ENCODE results near the gene CFAP221.
"Not testable (repeated sequence)": the region's sequence is repeated elsewhere in the genome, so short reads cannot be mapped to it uniquely, and the experiment has no call there.

Gene CFAP221

DNA sequence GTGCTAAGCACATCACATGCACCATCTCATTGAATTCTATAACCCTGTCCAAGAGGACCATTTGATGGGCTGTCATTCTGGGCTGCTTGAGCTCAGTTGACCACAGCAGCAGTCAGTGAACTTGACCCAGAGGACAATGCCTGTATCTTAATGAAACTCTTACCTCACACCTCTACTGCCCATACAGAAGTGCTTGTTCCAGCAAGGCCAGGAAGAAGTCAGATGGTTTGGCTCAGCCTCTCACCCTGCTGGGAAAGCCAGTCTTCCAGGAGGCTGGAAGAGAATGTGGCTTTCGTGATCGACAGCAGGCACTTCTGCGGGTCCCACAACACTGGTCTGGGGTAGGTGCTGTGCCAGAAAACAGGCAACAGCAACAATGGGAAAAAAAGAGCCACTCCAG is 47.3 kb downstream of the CFAP221 start:
- no peak for DNase-seq

DNA sequence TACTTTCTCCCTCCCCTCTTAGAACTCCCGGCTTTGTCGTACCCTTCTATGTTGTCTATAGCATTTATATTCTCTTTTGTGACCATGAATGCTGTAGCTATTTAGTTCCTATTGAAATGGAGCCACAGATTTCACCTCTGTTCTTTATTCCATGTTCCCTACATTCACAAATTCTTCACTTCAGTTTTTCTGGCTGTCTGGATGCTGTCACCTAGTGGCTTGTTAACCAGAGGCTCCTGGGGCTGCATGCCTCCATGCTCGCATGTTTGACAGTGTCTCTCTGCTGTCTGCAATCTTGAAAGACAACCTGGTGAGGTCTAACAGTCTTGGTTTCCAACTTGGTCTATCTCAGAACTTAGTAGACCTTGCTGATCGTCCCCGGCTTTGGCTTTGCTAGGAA is 48.2 kb downstream of the CFAP221 start:
- no peak for DNase-seq

DNA sequence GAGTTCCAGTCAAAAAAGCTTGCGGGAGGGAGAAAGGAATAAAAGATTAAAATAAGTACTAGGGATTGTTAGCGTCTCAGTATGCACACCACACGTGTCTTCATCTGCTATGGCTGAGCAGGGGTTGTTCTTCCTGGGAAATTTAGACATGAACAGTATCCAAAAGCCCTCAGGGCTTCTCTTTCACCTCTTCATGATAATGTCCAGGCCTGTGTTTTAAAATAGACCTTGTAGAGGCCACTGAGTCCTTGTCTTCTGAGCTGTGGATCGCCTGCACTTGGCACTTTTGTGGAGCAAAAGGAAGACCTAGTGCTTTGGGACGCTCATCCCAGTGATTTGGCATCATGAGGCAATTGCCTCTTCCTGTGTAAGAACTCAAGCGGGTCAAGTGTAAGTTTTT is 52.4 kb downstream of the CFAP221 start:
- DNase-seq: no peak

DNA sequence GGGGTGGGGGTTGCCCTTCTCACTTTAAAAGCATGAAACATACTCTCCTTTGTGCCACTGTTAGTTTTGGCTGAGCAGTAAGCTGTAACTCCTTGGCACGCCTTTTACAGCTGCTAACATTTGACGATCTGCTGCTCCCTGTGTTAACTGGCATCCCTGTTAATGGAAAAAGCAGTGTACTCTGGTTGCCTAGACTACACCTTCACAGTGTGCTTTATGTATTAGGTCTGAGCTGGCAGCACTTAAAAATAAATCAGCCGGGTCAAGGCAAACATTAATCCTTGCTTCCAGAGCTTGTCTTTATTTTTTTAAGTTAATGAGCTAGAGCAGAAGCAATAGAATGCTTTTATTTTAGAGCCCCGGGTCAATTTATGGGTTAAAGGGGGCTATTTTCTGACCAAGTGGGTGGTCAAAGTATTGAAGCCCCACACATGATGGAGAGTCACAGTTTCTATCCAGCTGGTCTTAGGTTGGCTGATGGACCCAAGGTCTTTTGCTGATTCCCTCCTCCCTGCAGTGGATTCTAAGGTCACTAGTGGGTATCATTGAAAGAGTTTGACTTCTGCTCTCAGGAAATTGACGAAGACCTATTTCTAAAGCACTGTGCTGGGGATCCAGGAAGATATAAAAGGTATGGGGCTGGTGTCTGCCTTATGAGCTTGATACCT is 54.5 kb downstream of the CFAP221 start:
- no peak for DNase-seq

DNA sequence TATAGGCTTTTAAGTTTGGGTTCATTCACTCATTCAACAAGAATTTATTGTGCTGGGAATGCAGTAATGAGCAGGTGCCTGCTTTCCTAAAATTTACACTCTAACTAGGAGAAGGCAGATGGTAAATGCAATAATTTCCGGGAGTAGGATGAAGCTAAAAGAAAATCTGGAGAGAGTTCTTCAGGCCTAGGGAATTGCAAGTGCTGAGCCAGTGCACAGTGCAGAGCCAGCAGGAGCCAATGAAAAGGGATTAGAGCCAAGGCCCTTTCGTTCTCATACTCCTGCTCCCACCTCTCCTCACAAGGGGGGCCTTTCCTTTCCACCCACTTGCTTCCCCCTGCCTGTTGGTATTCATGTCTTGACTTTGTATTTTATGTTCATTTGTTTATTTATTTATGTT is 55.1 kb downstream of the CFAP221 start:
- DNase-seq: no peak

DNA sequence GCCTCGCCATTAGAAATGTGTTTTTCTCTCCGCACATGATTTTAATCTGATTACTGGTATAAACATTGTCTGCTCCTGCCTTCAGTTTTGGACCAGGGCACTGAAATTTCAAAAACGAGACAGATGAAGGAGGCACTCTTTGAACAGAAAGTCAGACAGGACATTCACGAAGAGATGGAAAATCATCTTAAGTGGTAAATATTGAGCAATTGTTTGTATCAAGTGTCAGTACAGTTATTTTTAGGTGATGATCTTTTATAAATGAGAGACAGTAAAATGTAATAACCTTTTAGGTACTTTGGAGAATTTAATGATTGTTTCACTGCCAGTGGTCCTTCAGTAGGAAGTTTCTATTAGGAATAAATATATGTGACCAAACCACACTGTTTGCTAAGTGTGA is 60.8 kb downstream of the CFAP221 start:
- no peak for DNase-seq

DNA sequence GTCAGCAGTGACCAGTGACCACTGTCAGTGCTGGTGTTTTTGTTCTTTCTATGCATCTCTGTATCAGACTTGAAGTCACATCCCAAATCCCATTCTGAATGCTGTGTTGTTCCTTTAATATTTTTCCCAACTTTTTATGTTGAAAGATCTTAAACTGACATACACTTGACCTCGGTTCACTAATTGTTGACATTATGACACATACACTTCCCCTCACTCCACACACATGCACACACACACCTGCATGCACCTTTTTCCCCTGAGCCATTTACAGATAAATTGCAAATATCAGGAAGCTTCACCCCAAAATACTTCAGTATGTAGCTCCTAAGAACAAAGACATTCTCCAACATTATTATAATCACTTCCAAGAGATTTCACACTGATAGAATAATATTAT is 62.4 kb downstream of the CFAP221 start:
- DNase-seq: no peak

DNA sequence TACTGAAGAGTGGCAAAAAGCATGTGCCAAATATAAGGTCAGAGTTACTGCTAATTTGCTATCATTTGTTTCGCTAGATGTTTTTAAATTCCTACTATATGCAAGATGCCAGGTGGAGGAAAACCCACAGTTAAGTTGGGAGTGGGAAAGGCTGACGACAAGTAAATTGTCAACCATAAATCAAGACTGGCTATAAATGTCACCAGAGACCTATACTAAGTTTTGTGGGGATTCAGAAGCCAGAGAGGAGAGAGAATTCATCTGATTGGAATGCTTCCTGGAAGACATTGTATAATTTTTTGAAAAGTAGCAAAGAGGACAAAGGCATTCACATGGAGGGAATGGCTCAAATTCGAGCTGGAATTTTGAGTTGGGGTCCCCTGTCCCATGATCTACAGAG is 64.3 kb downstream of the CFAP221 start:
- DNase-seq: no peak

DNA sequence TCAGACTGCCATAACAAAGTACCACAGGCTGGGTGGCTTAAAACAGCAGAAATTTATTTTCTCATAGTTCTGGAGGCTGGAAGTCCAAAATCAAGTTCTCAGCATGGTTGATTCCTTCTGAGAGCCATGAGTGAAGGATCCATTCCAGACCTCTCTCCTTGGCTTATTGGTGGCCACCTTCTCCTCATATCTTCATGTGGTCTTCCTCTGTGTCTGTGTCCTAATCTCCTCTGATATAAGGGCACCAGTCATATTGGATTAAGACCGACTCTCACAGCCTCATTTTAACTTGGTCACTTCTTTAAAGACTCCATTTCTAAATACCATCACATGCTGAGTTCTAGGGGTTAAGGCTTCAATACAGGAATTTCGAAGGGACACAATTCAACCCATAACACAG is 65.1 kb downstream of the CFAP221 start:
- no peak for DNase-seq

DNA sequence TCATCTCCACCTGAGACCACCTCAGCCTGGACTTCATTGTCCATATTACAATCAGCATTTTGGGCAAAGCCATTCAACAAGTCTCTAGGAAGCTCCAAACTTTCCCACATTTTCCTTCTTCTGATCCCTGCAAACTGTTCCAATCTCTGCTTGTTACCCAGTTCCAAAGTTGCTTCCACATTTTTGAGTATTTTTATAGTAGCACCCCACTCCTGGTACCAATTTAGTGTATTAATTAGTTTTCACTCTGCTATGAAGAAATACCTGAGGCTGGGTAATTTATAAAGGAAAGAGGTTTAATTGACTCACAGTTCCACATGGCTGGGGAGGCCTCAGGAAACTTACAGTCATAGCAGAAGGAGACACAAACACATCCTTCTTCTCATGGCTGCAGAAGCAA is 69.9 kb downstream of the CFAP221 start:
- not testable (repeated sequence) for DNase-seq

DNA sequence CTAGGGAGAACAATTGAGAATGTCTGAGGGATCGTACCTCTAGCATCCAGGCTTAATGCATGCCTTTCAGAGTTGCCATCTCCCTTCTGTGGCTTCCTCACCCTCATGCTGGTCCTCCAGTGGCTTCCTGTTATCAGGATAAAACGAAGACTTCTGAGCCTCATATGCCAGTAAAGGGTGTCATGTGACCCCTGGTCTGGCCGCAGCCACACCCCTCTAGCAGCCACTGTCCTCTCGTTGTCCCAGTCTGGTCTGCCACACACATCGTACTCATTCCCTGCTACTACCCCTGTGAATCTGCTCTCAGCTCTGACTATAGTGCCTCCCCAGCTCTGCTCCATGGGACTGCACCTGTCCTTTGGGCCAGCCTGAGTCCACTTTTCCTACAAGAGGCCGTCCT is 72.2 kb downstream of the CFAP221 start:
- no peak for DNase-seq

DNA sequence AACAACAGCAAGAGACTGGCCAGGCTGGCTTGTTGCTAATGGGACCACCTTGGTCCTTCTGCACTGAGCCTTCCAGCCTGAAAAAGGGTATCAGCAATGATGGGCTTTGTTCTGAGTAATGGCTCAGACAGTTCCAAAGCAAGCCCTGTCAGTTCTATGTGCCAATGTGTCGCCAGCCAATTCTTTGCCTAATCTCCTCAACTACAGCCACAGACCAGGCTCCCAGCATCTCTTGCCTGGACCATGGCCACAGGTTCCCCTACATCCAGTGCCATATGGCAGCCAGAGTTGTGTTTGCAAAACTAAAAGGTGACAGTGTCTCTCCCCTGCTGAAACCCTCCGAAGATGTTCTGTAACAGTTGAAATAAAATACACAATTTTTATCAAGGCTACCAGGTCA is 73.2 kb downstream of the CFAP221 start:
- no peak for DNase-seq

DNA sequence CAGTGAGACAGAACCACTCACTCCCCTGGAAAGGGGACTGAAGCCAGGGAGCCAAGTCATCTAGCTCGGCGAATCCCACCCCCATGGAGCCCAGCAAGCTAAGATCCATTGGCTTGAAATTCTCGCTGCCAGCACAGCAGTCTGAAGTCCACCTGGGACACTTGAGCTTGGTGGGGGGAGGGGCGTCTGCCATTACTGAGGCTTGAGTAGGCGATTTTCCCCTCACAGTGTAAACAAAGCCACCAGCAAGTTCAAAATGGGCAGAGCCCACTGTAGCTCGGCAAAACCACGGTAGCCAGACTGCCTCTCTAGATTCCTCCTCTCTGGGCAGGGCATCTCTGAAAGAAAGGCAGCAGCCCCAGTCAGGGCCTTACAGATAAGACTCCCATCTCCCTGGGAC is 74.5 kb downstream of the CFAP221 start:
- DNase-seq: not testable (repeated sequence)

DNA sequence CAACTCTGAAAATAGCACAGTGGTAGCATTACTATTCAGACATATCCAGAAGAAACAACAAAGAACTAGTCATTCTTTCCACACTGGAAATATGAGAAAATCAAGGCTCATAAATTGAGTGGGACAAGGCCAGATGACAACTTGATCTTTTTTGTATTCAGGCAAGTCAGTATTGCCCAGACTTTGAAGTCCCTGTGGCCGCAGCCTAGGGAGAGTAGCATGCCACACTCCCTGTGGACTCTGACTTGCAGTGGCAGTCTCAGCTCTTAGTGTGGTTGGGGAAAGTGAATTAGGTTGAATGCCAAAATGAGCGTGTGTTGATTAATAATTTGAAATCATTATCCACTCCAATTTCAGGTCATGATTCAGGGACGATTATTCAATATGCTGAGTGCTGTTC is 81.0 kb downstream of the CFAP221 start:
- DNase-seq: no peak

DNA sequence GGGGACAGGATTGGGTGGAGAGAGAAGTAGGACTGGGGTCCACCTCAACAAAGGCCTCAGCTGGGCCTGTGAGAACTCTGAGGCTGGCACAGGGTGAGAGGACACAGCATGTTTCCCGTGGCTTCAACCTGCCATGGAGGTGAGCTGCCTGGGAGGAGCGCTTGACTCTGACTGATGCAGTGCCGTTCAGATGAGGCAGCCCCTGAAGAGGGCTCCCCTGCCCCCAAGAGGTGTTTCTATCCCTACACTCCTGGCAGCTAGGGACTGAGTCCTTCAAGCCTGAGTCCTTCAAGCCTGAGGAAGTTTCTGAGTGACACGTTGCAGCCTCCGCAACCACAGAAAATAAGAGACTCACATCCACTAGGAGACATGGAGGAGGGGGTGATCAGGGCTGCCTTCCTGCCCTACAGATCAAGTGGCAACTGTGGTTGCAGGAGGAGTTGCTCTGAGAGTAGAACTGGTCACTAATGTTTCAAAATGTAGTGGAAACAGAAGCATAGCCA is 85.1 kb downstream of the CFAP221 start:
- no peak for DNase-seq

DNA sequence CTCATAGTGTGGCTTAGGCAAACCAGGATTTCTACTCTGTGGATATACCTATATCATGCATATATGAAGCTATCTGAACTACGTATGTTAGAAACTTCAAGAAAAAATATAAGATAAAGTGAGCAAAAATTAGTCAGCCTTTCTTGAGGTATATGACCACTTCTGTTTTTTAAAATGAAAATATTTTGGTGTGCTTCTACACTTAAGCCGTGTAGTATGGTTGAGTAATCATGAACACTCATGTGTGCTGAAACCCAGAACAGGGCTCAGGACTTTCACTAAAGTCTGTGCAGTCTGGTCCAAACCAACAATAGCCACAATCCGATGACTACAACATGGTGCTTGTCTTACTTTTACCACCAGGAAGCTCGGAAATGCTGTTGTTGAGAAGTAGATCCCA is 85.9 kb downstream of the CFAP221 start:
- no peak for DNase-seq

DNA sequence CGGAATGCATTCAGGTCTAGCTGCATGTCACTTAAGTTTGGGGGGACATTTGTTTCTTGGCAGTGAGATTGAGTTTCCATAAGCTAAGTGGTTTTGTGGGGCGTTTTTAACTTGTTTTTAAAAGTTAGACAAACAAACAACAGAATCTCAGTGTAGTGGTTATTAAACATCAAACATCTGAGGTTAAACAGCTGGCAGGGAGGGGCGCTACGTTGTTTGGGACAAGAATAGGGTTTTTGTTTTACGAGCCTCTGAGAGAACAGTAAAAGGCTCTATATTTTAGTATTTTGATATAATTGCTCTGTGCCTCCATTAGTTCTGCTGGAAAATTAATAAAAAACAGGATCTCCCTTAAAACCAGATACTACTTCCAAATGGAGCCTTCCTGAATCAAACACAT is 93.1 kb downstream of the CFAP221 start:
- no peak for DNase-seq

DNA sequence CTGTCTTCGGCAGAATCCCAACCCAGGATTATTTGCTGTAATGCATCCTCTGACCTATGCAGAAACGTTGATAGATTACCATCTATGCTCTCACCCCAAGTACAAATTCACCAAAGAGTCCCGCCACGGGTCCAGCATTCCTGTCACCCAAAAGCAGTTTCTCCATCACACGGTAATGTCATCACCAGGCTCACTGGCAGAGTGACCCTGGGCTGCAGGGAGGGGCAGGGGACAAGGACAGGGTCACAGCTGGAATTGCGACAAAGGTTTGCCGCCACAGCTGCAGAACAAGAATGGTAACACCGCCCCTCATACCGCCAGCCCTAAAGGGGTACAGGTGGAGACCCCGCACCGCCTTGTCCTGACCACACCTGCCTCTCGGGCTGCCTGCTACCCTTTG is 94.0 kb downstream of the CFAP221 start:
- no peak for DNase-seq

DNA sequence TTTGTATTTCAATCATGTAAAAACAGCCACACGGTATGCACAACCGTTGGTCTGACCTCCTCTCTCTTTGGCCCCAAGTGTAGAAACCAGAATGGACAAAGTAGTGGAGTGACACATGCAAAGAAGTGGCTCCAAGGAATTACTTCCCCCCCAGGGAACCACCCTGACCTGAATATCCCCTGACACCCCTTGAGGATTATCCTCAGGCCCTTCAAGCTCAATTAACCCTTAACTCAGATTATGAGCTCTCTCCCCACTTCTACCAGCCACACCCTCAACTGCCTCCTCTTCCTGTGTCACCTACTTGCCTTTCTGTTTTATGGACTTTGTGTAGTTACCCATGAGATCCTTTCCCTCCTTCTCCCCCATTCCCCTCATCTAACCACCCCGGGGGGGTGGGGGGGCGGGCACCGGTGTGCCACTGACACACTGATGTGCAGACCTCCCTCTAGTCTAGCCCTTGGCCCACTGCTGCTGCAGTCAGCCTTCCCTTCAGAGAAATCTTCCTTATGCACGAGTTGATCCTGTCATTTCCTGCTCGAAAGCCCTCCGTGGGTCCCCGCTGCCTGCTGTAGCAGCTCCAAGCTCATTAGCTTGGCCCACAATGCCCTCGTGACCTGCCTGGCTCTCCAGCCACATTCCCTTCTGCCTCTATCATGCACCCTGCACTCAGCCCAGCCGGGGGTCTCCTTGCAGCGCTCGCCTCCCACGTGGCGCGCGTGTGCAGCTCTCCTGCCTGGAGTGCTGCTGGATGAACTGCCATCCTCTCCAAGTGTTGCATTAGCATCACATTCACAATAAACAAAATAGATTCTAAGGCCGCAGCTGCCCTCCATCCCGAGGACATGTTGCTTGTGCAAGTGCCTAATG is 94.7 kb downstream of the CFAP221 start:
- no peak for DNase-seq

DNA sequence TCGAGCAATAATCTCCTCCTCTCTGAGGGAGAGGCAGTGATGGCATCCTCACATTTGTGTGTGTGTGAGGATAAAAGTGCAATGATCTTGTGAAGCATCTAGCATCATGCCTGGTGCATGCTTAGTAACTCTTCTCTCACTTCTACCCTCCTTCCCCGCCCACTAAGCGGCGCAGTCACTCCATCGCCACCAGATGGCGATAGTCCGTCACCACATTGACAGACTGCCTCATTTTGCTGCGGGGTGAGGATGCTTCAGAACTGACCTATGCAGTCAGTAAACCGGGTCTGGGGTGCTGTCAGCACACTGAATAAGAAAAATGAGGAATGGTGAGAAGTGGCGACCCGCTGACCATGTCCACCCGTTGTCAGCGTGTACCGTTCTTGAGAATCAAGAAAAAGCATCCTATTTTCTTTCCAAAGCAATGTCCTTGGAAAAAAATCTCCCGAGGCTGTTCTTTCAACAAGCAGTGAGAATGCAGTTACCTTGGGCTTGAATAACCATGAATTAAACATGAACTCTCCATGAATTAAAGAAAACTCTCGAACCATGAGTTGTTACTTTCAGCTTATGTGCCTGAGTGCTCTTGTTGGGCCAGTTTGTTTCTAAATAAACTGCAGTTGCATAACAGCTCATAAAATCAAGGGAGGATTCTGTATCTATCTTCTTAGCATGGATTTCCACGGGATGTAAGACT is 97.5 kb downstream of the CFAP221 start:
- DNase-seq: peak; percentile 77

DNA sequence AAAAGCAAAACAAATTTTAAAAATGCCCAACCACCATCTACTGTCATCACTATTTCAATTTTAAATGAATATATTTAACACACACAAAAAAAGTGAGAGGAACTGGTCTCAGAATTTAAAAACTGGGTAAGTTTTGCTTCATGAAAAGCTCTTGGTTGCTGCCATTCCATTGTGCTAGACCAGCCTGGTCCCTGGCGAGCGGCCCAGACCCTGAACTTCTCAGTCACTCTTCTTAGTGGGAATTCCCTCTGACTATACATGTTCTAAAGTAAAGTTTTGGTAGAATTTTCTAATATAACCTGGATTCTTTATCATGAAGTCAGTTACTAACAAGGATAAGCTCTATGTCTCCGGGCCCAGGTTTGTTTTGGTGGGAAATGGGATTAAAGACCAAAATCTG is 99.9 kb downstream of the CFAP221 start:
- no peak for DNase-seq

DNA sequence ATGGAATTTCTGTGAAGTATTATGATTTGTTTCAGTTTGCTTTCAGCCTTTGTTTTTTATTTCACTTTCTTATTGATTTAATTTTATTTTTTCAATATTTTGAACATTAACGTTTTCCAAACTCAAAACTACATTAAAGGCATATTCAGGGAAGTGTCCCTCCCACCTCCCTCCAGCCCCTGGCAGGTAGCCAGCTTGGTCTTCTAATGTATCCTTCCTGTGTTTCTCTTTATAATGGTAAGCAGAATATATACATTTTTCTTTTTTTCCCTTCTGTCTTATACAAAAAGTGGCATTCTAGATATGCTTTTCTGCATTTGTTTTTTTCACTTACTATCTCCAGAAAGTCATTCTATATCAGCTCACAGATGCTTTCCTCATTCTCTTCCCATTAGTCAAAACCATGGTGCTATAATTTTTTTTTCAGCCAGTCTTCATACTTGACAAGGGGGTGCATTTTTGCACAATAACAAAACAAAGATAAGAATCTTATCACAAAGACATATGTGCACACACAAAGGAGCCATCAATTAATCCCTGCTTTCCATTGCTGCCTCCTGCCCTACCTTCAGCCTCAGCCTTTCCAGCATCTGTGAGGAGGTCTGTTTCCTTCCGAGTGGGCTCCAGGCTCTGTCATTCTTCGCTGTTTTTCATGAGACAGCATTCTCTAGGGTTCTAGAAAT is 101.1 kb downstream of the CFAP221 start:
- DNase-seq: no peak

DNA sequence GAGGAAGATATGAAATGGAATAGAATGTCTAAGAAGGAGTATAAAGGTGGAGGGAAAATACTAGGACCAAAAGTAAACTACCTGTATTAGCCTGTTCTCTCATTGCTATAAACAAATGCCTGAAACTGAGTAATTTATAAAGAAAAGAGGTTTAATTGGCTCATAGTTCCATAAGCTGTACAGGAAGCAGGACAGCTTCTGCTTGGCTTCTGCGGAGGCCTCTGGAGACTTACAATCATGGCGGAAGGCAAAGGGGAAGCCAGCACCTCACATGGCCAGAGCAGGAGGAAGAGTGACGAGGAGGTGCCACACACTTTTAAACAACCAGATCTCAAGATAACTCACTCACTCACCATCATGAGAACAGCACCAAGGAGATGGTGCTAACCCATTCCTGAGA is 101.9 kb downstream of the CFAP221 start:
- DNase-seq: no peak
